Astrocyte of the cerebellum (primary cell): ENCODE data around the gene PLEKHG7.
A peak's percentile ranks its signal among the peaks of the same experiment; 100 is the strongest.

Experiments
- DNase-seq: peaks from one replicate; pipeline ENCODE4 v3.0.0-alpha.2; 2011; ENCODE audit warnings: low read depth
- H3K4me3 ChIP-seq: 2 replicates; pipeline ENCODE4 v1.5.1; 2011; ENCODE audit warnings: mild to moderate bottlenecking, low read depth, low read length, moderate library complexity
- CTCF ChIP-seq: IDR thresholded peaks from 2 replicates; pipeline ENCODE4 v1.5.1; 2012; ENCODE audit warnings: low read length, low read depth, moderate library complexity, mild to moderate bottlenecking; ENCODE audit errors: missing control alignments
- in situ Hi-C: cut with HindIII; loops from 2 replicates; pipeline ENCODE4 v1.10.0; 2017; ENCODE audit warnings: low sequenced_read_pairs

PLEKHG7 gene

GRCh38 chr12:92690601-92691000 lies 12.2 kb upstream of the PLEKHG7 start:
- no peak overlapping the region for H3K4me3 ChIP-seq
- TF ChIP-seq CTCF: no peak
- no peak for DNase-seq
- in situ Hi-C loops: no loop called here

- DNase-seq: no peak
- no peak for TF ChIP-seq CTCF
Measured at GRCh38 chr12:92695056-92695455, 7.7 kb upstream of the PLEKHG7 start.

GRCh38 chr12:92695577-92695976 lies 7.2 kb upstream of the PLEKHG7 start:
- no peak for TF ChIP-seq CTCF
- in situ Hi-C loops: no loop called here
- DNase-seq: no peak

More at GRCh38 chr12:92695056-92695455, 7.7 kb upstream of the PLEKHG7 start:
- in situ Hi-C loops: no loop called here
- no peak overlapping the region for H3K4me3 ChIP-seq

GRCh38 chr12:92696216-92696615 lies 6.6 kb upstream of the PLEKHG7 start:
- in situ Hi-C loops: no loop called here
- TF ChIP-seq CTCF: no peak
- peak; percentile 24 for DNase-seq
- H3K4me3 ChIP-seq: no peak overlapping the region

More at GRCh38 chr12:92695577-92695976, 7.2 kb upstream of the PLEKHG7 start:
- no peak overlapping the region for H3K4me3 ChIP-seq

GRCh38 chr12:92698474-92698873 lies 4.3 kb upstream of the PLEKHG7 start:
- DNase-seq: no peak
- in situ Hi-C loops: no loop called here
- no peak for TF ChIP-seq CTCF
- H3K4me3 ChIP-seq: no peak overlapping the region

- no peak for DNase-seq
- TF ChIP-seq CTCF: no peak
- no peak overlapping the region for H3K4me3 ChIP-seq
- in situ Hi-C loops: no loop called here
Measured at GRCh38 chr12:92701441-92701840, 1.3 kb upstream of the PLEKHG7 start.

GRCh38 chr12:92703786-92704185 lies 997 bp downstream of the PLEKHG7 start:
- no peak for DNase-seq
- H3K4me3 ChIP-seq: no peak overlapping the region
- TF ChIP-seq CTCF: no peak
- in situ Hi-C loops: no loop called here
